Caco-2 (cell line): ENCODE data around the gene SUN2. TPM values are rescaled to one million over a fixed set of nuclear protein-coding genes. Genes with fewer than 3 reads are reported as not detected.

Source experiments
- BruUV-seq: library from RNA; stranded (reverse); fragments of 400-500 nt; replicated peaks from 2 replicates; lab custom pipeline; 2021; lab: Mats Ljungman, UMichigan
- CTCF ChIA-PET: fragments of 300-600 bp; sonication (Branson Sonifier 250); formaldehyde crosslinking; loops from one replicate; lab custom pipeline; 2022; ENCODE audit warnings: antibody characterized with exemption; lab: Charles Lee
- POLR2A ChIA-PET: fragments of 300-600 bp; sonication (Branson Sonifier 250); formaldehyde crosslinking; loops from one replicate; lab custom pipeline; 2022; ENCODE audit warnings: antibody characterized with exemption; lab: Charles Lee
- DNase-seq, 2 experiments: peaks; one replicate each; pipeline versions ENCODE4 v3.0.0 to v3.0.0-alpha.2; 2020 to 2022
- H3K27me3 ChIP-seq: replicated peaks from 2 replicates; pipeline ENCODE4 v1.6.0; 2011; ENCODE audit warnings: low read length; ENCODE audit not compliant: control insufficient read depth, insufficient read depth
- H3K36me3 ChIP-seq: 2 replicates; pipeline ENCODE4 v1.5.1; 2011; ENCODE audit warnings: low read length; ENCODE audit not compliant: control insufficient read depth, insufficient read depth
- H3K4me1 ChIP-seq: fragments of 250-450 bp; sonication (Bioruptor Pico); 2 replicates; pipeline ENCODE4 v1.5.1; 2020; ENCODE audit warnings: mild to moderate bottlenecking
- H3K4me3 ChIP-seq: 2 replicates; pipeline ENCODE4 v1.5.1; 2011; ENCODE audit warnings: low read depth, mild to moderate bottlenecking, control low read depth, low read length
- H3K9me3 ChIP-seq: fragments of 250-450 bp; sonication (Bioruptor Pico); 2 replicates; pipeline ENCODE4 v1.5.1; 2020; ENCODE audit warnings: mild to moderate bottlenecking, moderate library complexity
- H3K27ac Mint-ChIP-seq: one replicate; pipeline ENCODE4 v1.8.0; 2022; ENCODE audit warnings: mixed read lengths; ENCODE audit not compliant: unreplicated experiment
- H3K27me3 Mint-ChIP-seq: one replicate; pipeline ENCODE4 v1.8.0; 2022; ENCODE audit warnings: mixed read lengths; ENCODE audit not compliant: insufficient read depth, unreplicated experiment
- H3K36me3 Mint-ChIP-seq: one replicate; pipeline ENCODE4 v1.8.0; 2022; ENCODE audit warnings: mild to moderate bottlenecking, mixed read lengths; ENCODE audit not compliant: insufficient read depth, unreplicated experiment
- H3K4me1 Mint-ChIP-seq: one replicate; pipeline ENCODE4 v1.8.0; 2022; ENCODE audit warnings: low read depth, mixed read lengths; ENCODE audit not compliant: unreplicated experiment
- H3K4me3 Mint-ChIP-seq: one replicate; pipeline ENCODE4 v1.8.0; 2022; ENCODE audit warnings: mild to moderate bottlenecking, moderate library complexity, mixed read lengths; ENCODE audit not compliant: unreplicated experiment
- H3K9me3 Mint-ChIP-seq: one replicate; pipeline ENCODE4 v1.8.0; 2022; ENCODE audit warnings: mixed read lengths; ENCODE audit not compliant: unreplicated experiment
- CTCF ChIP-seq, 2 experiments: fragments of 200-600 bp in 1 of 2; IDR thresholded peaks; 1 replicate in 1 of 2; 2 replicates in 1 of 2; pipeline versions ENCODE4 v1.5.1 to v1.8.0; 2011 to 2022; ENCODE audit warnings: antibody characterized with exemption in 1 of 2, control low read depth in 1 of 2, inconsistent platforms in 1 of 2, low read depth in 1 of 2, low read length in 1 of 2, mild to moderate bottlenecking in 1 of 2, moderate library complexity in 1 of 2; ENCODE audit not compliant: insufficient read depth in 1 of 2, severe bottlenecking in 1 of 2, unreplicated experiment in 1 of 2
- intact Hi-C: fragments of 100-400 bp; cut with micrococcal nuclease; formaldehyde crosslinking; loops from one replicate; pipeline ENCODE4 v1.10.0; 2022; ENCODE audit not compliant: unreplicated experiment
- total RNA-seq: library from RNA; stranded (reverse); gene quantifications from 2 replicates; pipeline ENCODE4 v1.2.3, GENCODE V29; 2022

The SUN2 gene
- total RNA-seq, 1 experiment from 2014 or later: 67.8 TPM

GRCh38 chr22:38788021-38788816, 32.4 kb upstream of the SUN2 start:
- Mint-ChIP-seq H3K4me3 (no peak overlapping the region), H3K27ac (no peak overlapping the region), H3K27me3 (no peaks in the 10 kb centered on the region), H3K9me3 (no peaks in the 10 kb centered on the region), H3K36me3 (no peaks in the 10 kb centered on the region), H3K4me1 (no peaks in the 10 kb centered on the region)
- CTCF ChIA-PET: interaction anchor here (0.6 kb wide), 1 partner anchor 26 kb away, joined by 3 read pairs; no protein-coding TSS in a partner anchor
- no peak for TF ChIP-seq CTCF (IDR thresholded peaks at IDR 0.05; ENCODE audit: insufficient read depth in 1 of 2, low read depth in 1 of 2, low read length in 1 of 2, severe bottlenecking in 1 of 2, unreplicated experiment in 1 of 2)
- POLR2A ChIA-PET: no interaction called here
- Histone ChIP-seq H3K4me1 (peaks cover 5% of the 10 kb centered on the region; the same call in 1 of the 2 replicates), H3K36me3 (no peaks in the 10 kb centered on the region), H3K9me3 (no peaks in the 10 kb centered on the region), H3K27me3 (no peaks in the 10 kb centered on the region), H3K4me3 (no peak overlapping the region)
- intact Hi-C loops: no loop called here
- DNase-seq: no peak
- BruUV-seq: no TSS peak

- CTCF ChIA-PET: no interaction called here
- Mint-ChIP-seq H3K27ac (no peak overlapping the region), H3K27me3 (no peaks in the 10 kb centered on the region), H3K4me1 (no peaks in the 10 kb centered on the region), H3K9me3 (no peaks in the 10 kb centered on the region), H3K36me3 (peaks cover 2% of the 10 kb centered on the region), H3K4me3 (no peak overlapping the region)
- no peaks in the 10 kb centered on the region for H3K9me3 ChIP-seq
- no peaks in the 10 kb centered on the region for H3K27me3 ChIP-seq
- no peaks in the 10 kb centered on the region for H3K4me1 ChIP-seq
- TF ChIP-seq CTCF (IDR thresholded peaks at IDR 0.05; ENCODE audit: insufficient read depth in 1 of 2, low read depth in 1 of 2, low read length in 1 of 2, severe bottlenecking in 1 of 2, unreplicated experiment in 1 of 2): no peak
- H3K4me3 ChIP-seq: no peak overlapping the region
- DNase-seq: no peak
- POLR2A ChIA-PET: no interaction called here
- BruUV-seq: no TSS peak
- intact Hi-C loops: no loop called here
- H3K36me3 ChIP-seq: no peaks in the 10 kb centered on the region
These were observed 30.8 kb upstream of the SUN2 start for GRCh38 chr22:38786631-38787030.

- Mint-ChIP-seq H3K27me3 (no peaks in the 10 kb centered on the region), H3K9me3 (no peaks in the 10 kb centered on the region), H3K36me3 (peaks cover 6% of the 10 kb centered on the region), H3K27ac (no peak overlapping the region), H3K4me3 (no peak overlapping the region), H3K4me1 (no peaks in the 10 kb centered on the region)
- Histone ChIP-seq H3K27me3 (no peaks in the 10 kb centered on the region), H3K4me1 (no peaks in the 10 kb centered on the region), H3K36me3 (no peaks in the 10 kb centered on the region), H3K4me3 (no peak overlapping the region), H3K9me3 (no peaks in the 10 kb centered on the region)
- no TSS peak for BruUV-seq
- DNase-seq: no peak
- TF ChIP-seq CTCF (IDR thresholded peaks at IDR 0.05; ENCODE audit: insufficient read depth in 1 of 2, low read depth in 1 of 2, low read length in 1 of 2, severe bottlenecking in 1 of 2, unreplicated experiment in 1 of 2): no peak
- intact Hi-C loops: no loop called here
- ChIA-PET CTCF (no interaction called here), POLR2A (no interaction called here)
These were observed 29.1 kb upstream of the SUN2 start for GRCh38 chr22:38784856-38785255.
